IMR-90 (cell line): ENCODE data around the gene PCCB. TPM values are rescaled to one million over a fixed set of nuclear protein-coding genes. Genes with fewer than 3 reads are reported as not detected.

ENCODE experiments used
- ATAC-seq: fragments of 200-7000 bp; cut with Tn5 transposase; 2 replicates; pipeline ENCODE4 v1.9.1; 2020; ENCODE audit warnings: low read depth, mild to moderate bottlenecking, moderate library complexity
- BruUV-seq: library from RNA; stranded (reverse); fragments of 400-500 nt; replicated peaks from 2 replicates; lab custom pipeline; 2021; lab: Mats Ljungman, UMichigan
- CTCF ChIA-PET: fragments of 300-600 bp; formaldehyde crosslinking; extraction: SDS; loops from one replicate; lab custom pipeline; 2021; ENCODE audit warnings: antibody characterized with exemption; lab: Yijun Ruan, JAX
- POLR2A ChIA-PET: fragments of 300-600 bp; sonication (Branson Sonifier 250); formaldehyde crosslinking; loops from one replicate; lab custom pipeline; 2022; ENCODE audit warnings: antibody characterized with exemption; ENCODE audit not compliant: unreplicated experiment; lab: Charles Lee
- DNase-seq: peaks from one replicate; pipeline ENCODE4 v3.0.0; 2013
- H2AFZ ChIP-seq: replicated peaks from 2 replicates; pipeline ENCODE3; 2013; ENCODE audit warnings: low read length, mild to moderate bottlenecking; ENCODE audit not compliant: poor library complexity
- H2AK5ac ChIP-seq: 2 replicates; pipeline ENCODE4 v1.6.1; 2013; ENCODE audit warnings: low read depth, low read length, inconsistent platforms
- H2AK9ac ChIP-seq: replicated peaks from 2 replicates; pipeline ENCODE3; 2013; ENCODE audit warnings: mild to moderate bottlenecking, low read depth, low read length, moderate library complexity; ENCODE audit not compliant: poor library complexity
- H2BK120ac ChIP-seq: 2 replicates; pipeline ENCODE4 v1.6.1; 2013; ENCODE audit warnings: low read depth, low read length, inconsistent platforms
- H2BK15ac ChIP-seq: 3 replicates; pipeline ENCODE4 v1.6.1; 2013; ENCODE audit warnings: low read depth, low read length, inconsistent platforms
- H2BK20ac ChIP-seq: 2 replicates; pipeline ENCODE4 v1.6.1; 2013; ENCODE audit warnings: low read depth, mild to moderate bottlenecking, inconsistent platforms, low read length, moderate library complexity
- H2BK5ac ChIP-seq: 2 replicates; pipeline ENCODE4 v1.6.1; 2013; ENCODE audit warnings: mild to moderate bottlenecking, low read depth, low read length, inconsistent platforms; ENCODE audit not compliant: poor library complexity, severe bottlenecking
- H3K14ac ChIP-seq: replicated peaks from 2 replicates; pipeline ENCODE4 v1.6.1; 2013; ENCODE audit warnings: low read depth, low read length, inconsistent platforms
- H3K18ac ChIP-seq: 2 replicates; pipeline ENCODE4 v1.6.1; 2013; ENCODE audit warnings: low read depth, low read length, control low read depth
- H3K23ac ChIP-seq: 2 replicates; pipeline ENCODE4 v1.6.1; 2013; ENCODE audit warnings: low read depth, low read length, inconsistent platforms
- H3K27ac ChIP-seq: 2 replicates; pipeline ENCODE4 v1.5.1; 2013; ENCODE audit warnings: mild to moderate bottlenecking, control low read depth, low read length; ENCODE audit not compliant: insufficient read depth
- H3K27me3 ChIP-seq: 2 replicates; pipeline ENCODE4 v1.6.1; 2013; ENCODE audit warnings: low read length; ENCODE audit not compliant: control insufficient read depth, insufficient read depth
- H3K36me3 ChIP-seq: 2 replicates; pipeline ENCODE4 v1.6.1; 2013; ENCODE audit warnings: low read length, mixed read lengths; ENCODE audit not compliant: control insufficient read depth, insufficient read depth
- H3K4ac ChIP-seq: 2 replicates; pipeline ENCODE4 v1.6.1; 2013; ENCODE audit warnings: low read depth, low read length, inconsistent platforms
- H3K4me1 ChIP-seq: 2 replicates; pipeline ENCODE4 v1.6.1; 2013; ENCODE audit warnings: low read length, mixed read lengths; ENCODE audit not compliant: control insufficient read depth, insufficient read depth
- H3K4me2 ChIP-seq: 2 replicates; pipeline ENCODE4 v1.6.1; 2013; ENCODE audit warnings: low read depth, mild to moderate bottlenecking, control low read depth, low read length, moderate library complexity
- H3K4me3 ChIP-seq: 2 replicates; pipeline ENCODE4 v1.5.1; 2013; ENCODE audit warnings: low read depth, mild to moderate bottlenecking, control low read depth, low read length, moderate library complexity; ENCODE audit not compliant: insufficient read depth
- H3K56ac ChIP-seq: 2 replicates; pipeline ENCODE4 v1.6.1; 2013; ENCODE audit warnings: low read length, inconsistent platforms; ENCODE audit not compliant: insufficient read depth; ENCODE audit errors: extremely low read depth
- H3K79me1 ChIP-seq, 2 experiments: 2 replicates each; pipeline ENCODE4 v1.6.1; 2013; ENCODE audit warnings: low read length in 2 of 2, inconsistent platforms in 1 of 2, low read depth in 1 of 2
- H3K9ac ChIP-seq: 2 replicates; pipeline ENCODE4 v1.6.1; 2013; ENCODE audit warnings: low read depth, low read length, control low read depth
- H3K9me1 ChIP-seq: 2 replicates; pipeline ENCODE4 v1.6.1; 2013; ENCODE audit warnings: low read length, inconsistent platforms; ENCODE audit not compliant: insufficient read depth
- H3K9me3 ChIP-seq: 2 replicates; pipeline ENCODE4 v1.6.1; 2013; ENCODE audit warnings: low read length; ENCODE audit not compliant: control insufficient read depth, insufficient read depth
- H4K20me1 ChIP-seq: 2 replicates; pipeline ENCODE4 v1.6.1; 2013; ENCODE audit warnings: low read length, inconsistent platforms; ENCODE audit not compliant: insufficient read depth
- H4K5ac ChIP-seq: 2 replicates; pipeline ENCODE4 v1.6.1; 2013; ENCODE audit warnings: mild to moderate bottlenecking, low read depth, low read length, control low read depth
- H4K8ac ChIP-seq, 2 experiments: 2 replicates each; pipeline ENCODE4 v1.6.1; 2013; ENCODE audit warnings: low read depth in 2 of 2, low read length in 2 of 2, control low read depth in 1 of 2, inconsistent platforms in 1 of 2
- H4K91ac ChIP-seq: 2 replicates; pipeline ENCODE4 v1.6.1; 2013; ENCODE audit warnings: low read depth, low read length, inconsistent platforms; ENCODE audit not compliant: insufficient read depth
- BHLHE40 ChIP-seq: fragments of 150-350 bp; IDR thresholded peaks from 2 replicates; pipeline ENCODE4 v1.6.1; 2016; ENCODE audit warnings: mild to moderate bottlenecking, low read depth, low read length
- CEBPB ChIP-seq: IDR thresholded peaks from 2 replicates; pipeline ENCODE4 v1.6.1; 2012; ENCODE audit warnings: low read depth, low read length, improper control_type of control experiment
- CHD1 ChIP-seq: IDR thresholded peaks from 2 replicates; pipeline ENCODE4 v1.6.1; 2012; ENCODE audit warnings: low read depth, low read length, improper control_type of control experiment
- CTCF ChIP-seq: conservative IDR thresholded peaks from 2 replicates; pipeline ENCODE4 v1.5.1; 2012; ENCODE audit warnings: mild to moderate bottlenecking, low read depth, low read length, improper control_type of control experiment
- ELK1 ChIP-seq: fragments of 150-350 bp; IDR thresholded peaks from 2 replicates; pipeline ENCODE4 v1.6.1; 2016; ENCODE audit warnings: low read depth, mild to moderate bottlenecking, low read length, moderate library complexity, borderline replicate concordance
- FOS ChIP-seq: fragments of 150-350 bp; IDR thresholded peaks from 2 replicates; pipeline ENCODE4 v1.6.1; 2016; ENCODE audit warnings: low read depth, low read length
- MAFK ChIP-seq: IDR thresholded peaks from 2 replicates; pipeline ENCODE4 v1.6.1; 2012; ENCODE audit warnings: low read depth, low read length, improper control_type of control experiment
- MAZ ChIP-seq: IDR thresholded peaks from 2 replicates; pipeline ENCODE4 v1.6.1; 2012; ENCODE audit warnings: low read depth, mild to moderate bottlenecking, low read length, improper control_type of control experiment, moderate library complexity, borderline replicate concordance
- MXI1 ChIP-seq: IDR thresholded peaks from 2 replicates; pipeline ENCODE4 v1.6.1; 2012; ENCODE audit warnings: low read depth, mild to moderate bottlenecking, low read length, moderate library complexity, borderline replicate concordance
- NFE2L2 ChIP-seq: fragments of 150-350 bp; IDR thresholded peaks from 2 replicates; pipeline ENCODE4 v1.6.1; 2016; ENCODE audit warnings: low read depth, mild to moderate bottlenecking, low read length
- POLR2A ChIP-seq: IDR thresholded peaks from 2 replicates; pipeline ENCODE4 v1.6.1; 2012; ENCODE audit warnings: mild to moderate bottlenecking, low read depth, low read length
- RAD21 ChIP-seq: IDR thresholded peaks from 2 replicates; pipeline ENCODE4 v1.6.1; 2012; ENCODE audit warnings: low read length, improper control_type of control experiment
- RCOR1 ChIP-seq: IDR thresholded peaks from 2 replicates; pipeline ENCODE4 v1.6.1; 2012; ENCODE audit warnings: mild to moderate bottlenecking, low read length, improper control_type of control experiment; ENCODE audit not compliant: insufficient replicate concordance
- RFX5 ChIP-seq: IDR thresholded peaks from 2 replicates; pipeline ENCODE4 v1.8.0; 2012; ENCODE audit warnings: low read depth, mild to moderate bottlenecking, low read length, moderate library complexity
- SMC3 ChIP-seq: fragments of 150-350 bp; IDR thresholded peaks from 2 replicates; pipeline ENCODE4 v1.6.1; 2016; ENCODE audit warnings: low read depth, mild to moderate bottlenecking, antibody characterized with exemption, low read length, moderate library complexity
- USF2 ChIP-seq: fragments of 150-350 bp; IDR thresholded peaks from 2 replicates; pipeline ENCODE4 v1.6.1; 2017; ENCODE audit warnings: mild to moderate bottlenecking, antibody characterized with exemption, low read length, low read depth
- WGBS, 2 experiments: methylation state at CpG; one replicate each; pipeline versions ENCODE4 v1.1.5 to v1.1.7; 2013; ENCODE audit warnings: missing lambda C conversion rate in 2 of 2; ENCODE audit not compliant: insufficient read length in 1 of 2; ENCODE audit errors: extremely low coverage in 2 of 2; 5-methylcytosine and 5-hydroxymethylcytosine counted together
- dilution Hi-C: fragments of 300-500 bp; cut with HindIII; formaldehyde crosslinking; loops from one replicate; pipeline ENCODE4 v1.14.3; 2018; ENCODE audit warnings: low sequenced_read_pairs; ENCODE audit not compliant: unreplicated experiment
- in situ Hi-C: fragments of 300-500 bp; cut with MboI; formaldehyde crosslinking; loops from 3 replicates; pipeline ENCODE4 v1.14.3; 2019; ENCODE audit warnings: low sequenced_read_pairs, inconsistent platforms, mixed read lengths
- intact Hi-C: fragments of 100-400 bp; cut with micrococcal nuclease; formaldehyde crosslinking; loops from 2 replicates; pipeline ENCODE4 v1.10.0; 2022
- polyA plus RNA-seq, 3 experiments: library from polyadenylated mRNA; depleted of rRNA; stranded (reverse); fragments of >200 nt; gene quantifications; 2 replicates each; pipeline ENCODE4 v1.2.3, GENCODE V29; 2012; ENCODE audit warnings: low replicate concordance in 1 of 3
- total RNA-seq: library from RNA; depleted of rRNA; stranded (reverse); fragments of >200 nt; gene quantifications from 2 replicates; pipeline ENCODE4 v1.2.3, GENCODE V29; 2012

Gene PCCB
- total and polyA plus RNA-seq, 2 of the 4 experiments (the other 2 are of a cell fraction), result 40.5 to 76.2 TPM

GRCh38 chr3:136237103-136237502, 13.0 kb upstream of the PCCB start:
- Histone ChIP-seq H3K4me3 (no peak overlapping the region), H2AFZ (no peak overlapping the region), H2BK20ac (no peak overlapping the region), H3K9ac (no peak overlapping the region), H2AK5ac (no peak overlapping the region), H3K9me1 (peaks cover 7% of the 10 kb centered on the region; the same call in 1 of the 2 replicates), H3K23ac (no peak overlapping the region; the same call in 1 of the 2 replicates), H4K8ac (no peak overlapping the region), H3K79me1 (no peaks in the 10 kb centered on the region), H2BK120ac (no peak overlapping the region), H2BK15ac (no peak overlapping the region; the same call in 2 of the 3 replicates), H2AK9ac (no peak overlapping the region), H3K4me2 (peak overlapping the region; percentile 25; the same call in 1 of the 2 replicates), H3K18ac (no peak overlapping the region), H3K36me3 (no peaks in the 10 kb centered on the region), H4K20me1 (no peaks in the 10 kb centered on the region), H3K9me3 (no peaks in the 10 kb centered on the region), H3K4me1 (peaks cover 7% of the 10 kb centered on the region), H3K56ac (no peak overlapping the region), H2BK5ac (no peak overlapping the region), H4K91ac (no peak overlapping the region), H3K14ac (no peak overlapping the region), H3K27ac (no peak overlapping the region), H4K5ac (no peak overlapping the region), H3K4ac (no peak overlapping the region), H3K27me3 (peaks cover 8% of the 10 kb centered on the region)
- in situ Hi-C loops, result no loop called here
- no CpG with 5 or more reads among the region's 1 CpG for WGBS, 2 experiments
- ChIA-PET POLR2A (interaction anchor here (0.6 kb wide), 1 partner anchor 9 kb away, joined by 3 read pairs; no protein-coding TSS in a partner anchor), CTCF (no interaction called here)
- dilution Hi-C loops, result no loop called here
- DNase-seq, result no peak
- intact Hi-C loops, result no loop called here
- ATAC-seq, result peak; percentile 64
- TF ChIP-seq MAFK (no peak), BHLHE40 (no peak), SMC3 (no peak), RCOR1 (no peak), ELK1 (no peak), CEBPB (no peak), USF2 (no peak), POLR2A (no peak), CHD1 (no peak), RFX5 (no peak), FOS (no peak), MXI1 (no peak), RAD21 (no peak), MAZ (no peak), NFE2L2 (no peak), CTCF (no peak)
- no TSS peak for BruUV-seq
